Measurements from ENCODE around the gene FTO.

FTO gene

DNA sequence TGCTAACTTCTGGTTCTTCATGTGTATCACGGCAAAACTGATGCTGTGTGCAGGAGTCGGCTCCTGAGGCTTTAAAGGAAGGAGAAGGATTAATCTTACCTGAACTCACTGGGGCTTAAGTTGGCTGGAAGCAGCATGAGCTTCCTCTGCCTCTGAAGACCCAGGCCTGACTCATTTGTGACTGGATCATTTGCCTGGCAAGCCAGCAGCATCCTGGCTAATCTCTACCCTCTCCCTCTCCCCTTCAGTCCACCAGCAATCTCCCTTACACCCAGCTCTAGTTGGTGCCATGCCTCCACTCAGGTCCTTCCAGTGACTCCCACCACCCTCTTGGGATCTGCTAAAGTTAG lies 432.3 kb downstream of the FTO start:
- Mint-ChIP-seq H3K27me3 (peaks cover under 1% of the 10 kb centered on the region), H3K4me1 (no peaks in the 10 kb centered on the region), H3K36me3 (no peaks in the 10 kb centered on the region), H3K4me3 (no peak overlapping the region), H3K9me3 (no peaks in the 10 kb centered on the region), H3K27ac (no peak overlapping the region)

DNA sequence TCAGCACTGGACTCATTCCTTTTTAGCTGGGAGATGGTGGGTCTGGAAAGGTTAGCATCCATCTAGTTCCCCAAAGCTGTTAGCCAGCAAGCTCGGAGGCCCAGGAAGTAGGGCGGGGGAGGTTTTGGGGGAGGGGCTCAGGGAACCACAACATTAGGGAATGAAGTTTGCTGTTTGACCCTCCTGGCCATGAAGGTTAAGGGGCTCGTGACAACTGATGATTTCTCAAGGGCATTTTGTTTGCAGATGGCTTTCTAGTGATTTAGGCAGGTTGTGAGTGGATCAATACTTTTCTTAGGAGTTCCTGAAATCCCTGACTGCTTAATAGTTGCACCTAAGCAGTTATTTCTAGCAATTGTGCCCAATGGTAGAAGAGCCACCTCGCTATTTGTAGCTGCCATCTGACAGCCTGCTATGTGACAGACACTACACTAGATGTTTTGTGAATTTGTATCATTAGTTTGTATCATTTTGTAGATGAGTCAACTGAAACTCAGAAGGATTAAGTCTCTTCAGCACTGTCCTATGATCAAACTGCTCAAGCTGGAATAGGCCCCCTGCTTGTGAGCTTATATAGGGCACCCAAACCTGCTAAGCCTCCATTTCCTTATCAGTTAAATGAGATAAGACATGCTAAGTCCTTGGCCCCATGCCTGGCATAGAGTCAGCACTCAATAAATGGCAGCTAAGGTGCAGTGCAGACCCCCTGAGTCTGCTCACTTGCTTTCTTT lies 436.3 kb downstream of the FTO start:
- H3K4me3 Mint-ChIP-seq = no peak overlapping the region
- H3K4me1 Mint-ChIP-seq = no peaks in the 10 kb centered on the region
- no peaks in the 10 kb centered on the region for H3K36me3 Mint-ChIP-seq
- no peak overlapping the region for H3K27ac Mint-ChIP-seq
- H3K27me3 Mint-ChIP-seq = peaks cover 6% of the 10 kb centered on the region
- H3K9me3 Mint-ChIP-seq = no peaks in the 10 kb centered on the region

DNA sequence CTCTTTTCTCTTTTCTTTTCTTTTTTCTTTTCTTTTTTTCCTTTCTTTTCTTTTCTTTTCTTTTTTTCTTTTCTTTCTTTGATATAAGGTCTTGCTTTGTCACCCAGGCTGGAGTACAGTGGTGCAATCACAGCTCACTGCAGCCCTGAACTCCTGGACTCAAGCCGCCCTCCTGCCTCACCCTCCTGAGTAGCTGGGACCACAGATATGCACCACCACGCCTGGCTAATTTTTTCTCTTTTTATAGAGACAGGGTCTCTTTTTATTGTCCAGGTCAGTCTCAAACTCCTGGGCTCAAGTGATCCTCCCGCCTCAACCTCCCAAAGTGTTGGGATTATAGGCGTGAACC lies 436.8 kb downstream of the FTO start:
- H3K27me3 Mint-ChIP-seq = peaks cover 6% of the 10 kb centered on the region
- no peaks in the 10 kb centered on the region for H3K36me3 Mint-ChIP-seq
- no peak overlapping the region for H3K27ac Mint-ChIP-seq

GRCh38 chr16:54142787-54143186 lies 438.8 kb downstream of the FTO start:
- H3K27me3 Mint-ChIP-seq = peaks cover 6% of the 10 kb centered on the region
- H3K4me3 Mint-ChIP-seq = no peak overlapping the region
- no peaks in the 10 kb centered on the region for H3K36me3 Mint-ChIP-seq
- no peak overlapping the region for H3K27ac Mint-ChIP-seq
- H3K9me3 Mint-ChIP-seq = no peaks in the 10 kb centered on the region
- H3K4me1 Mint-ChIP-seq = no peaks in the 10 kb centered on the region

More for the DNA sequence above, 436.8 kb downstream of the FTO start:
- H3K9me3 Mint-ChIP-seq = no peaks in the 10 kb centered on the region
- H3K4me3 Mint-ChIP-seq = no peak overlapping the region
- H3K4me1 Mint-ChIP-seq = no peaks in the 10 kb centered on the region

DNA sequence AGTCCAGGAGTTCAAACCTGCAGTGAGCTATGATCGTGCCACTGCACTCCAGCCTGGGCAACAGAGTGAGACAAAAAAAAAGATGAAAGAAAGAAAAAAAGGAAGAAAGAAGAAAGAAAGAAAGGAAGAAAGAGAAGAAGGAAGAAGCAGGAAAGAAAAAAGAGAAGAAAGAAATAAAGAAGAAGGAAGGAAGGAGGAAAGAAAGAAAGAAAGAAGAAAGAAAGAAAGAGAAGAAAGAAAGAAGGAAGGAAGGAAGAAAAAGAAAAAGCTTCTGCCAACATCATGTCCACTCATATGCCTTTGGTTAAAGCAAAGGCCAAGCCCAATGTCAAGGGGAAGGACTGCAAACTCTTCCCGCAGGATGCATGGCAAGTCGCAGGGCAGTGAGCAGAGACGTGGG lies 439.5 kb downstream of the FTO start:
- H3K27me3 Mint-ChIP-seq = peaks cover 6% of the 10 kb centered on the region
- H3K4me1 Mint-ChIP-seq = no peaks in the 10 kb centered on the region
- H3K4me3 Mint-ChIP-seq = no peak overlapping the region
- no peak overlapping the region for H3K27ac Mint-ChIP-seq
- H3K36me3 Mint-ChIP-seq = no peaks in the 10 kb centered on the region
- H3K9me3 Mint-ChIP-seq = no peaks in the 10 kb centered on the region

DNA sequence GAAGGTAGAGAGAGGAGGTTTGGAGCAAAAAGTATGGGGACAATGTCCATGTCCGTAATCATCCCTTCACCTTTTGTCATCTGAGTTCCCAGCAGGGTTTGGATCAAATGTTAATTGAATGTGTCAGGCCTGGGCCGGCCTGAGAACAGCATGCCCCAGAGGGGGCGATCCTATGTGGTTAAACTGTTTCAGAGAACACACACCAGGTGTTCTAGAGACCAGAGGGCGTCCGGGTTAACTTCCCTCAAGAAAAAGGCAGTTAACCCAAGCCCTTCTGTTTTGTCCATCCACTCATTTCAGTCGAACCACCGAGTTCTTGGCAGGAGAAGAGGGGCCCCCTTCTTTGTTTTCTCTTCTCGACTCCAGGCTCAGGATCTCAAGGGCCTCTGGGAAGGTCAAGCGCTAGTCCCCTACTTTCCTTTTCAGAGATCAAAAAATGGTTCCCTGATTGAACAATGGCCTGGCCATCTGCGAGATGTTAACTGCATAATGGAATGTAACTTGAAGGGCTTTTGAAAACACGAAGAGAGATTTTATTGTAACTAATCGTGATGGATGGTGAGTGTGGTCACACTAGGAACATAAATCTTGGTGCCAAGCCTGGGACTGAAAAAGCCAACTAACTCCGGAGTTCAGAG lies 440.1 kb downstream of the FTO start:
- Mint-ChIP-seq H3K9me3 (no peaks in the 10 kb centered on the region), H3K4me3 (no peak overlapping the region), H3K27me3 (peaks cover 6% of the 10 kb centered on the region), H3K36me3 (no peaks in the 10 kb centered on the region), H3K27ac (no peak overlapping the region), H3K4me1 (no peaks in the 10 kb centered on the region)

DNA sequence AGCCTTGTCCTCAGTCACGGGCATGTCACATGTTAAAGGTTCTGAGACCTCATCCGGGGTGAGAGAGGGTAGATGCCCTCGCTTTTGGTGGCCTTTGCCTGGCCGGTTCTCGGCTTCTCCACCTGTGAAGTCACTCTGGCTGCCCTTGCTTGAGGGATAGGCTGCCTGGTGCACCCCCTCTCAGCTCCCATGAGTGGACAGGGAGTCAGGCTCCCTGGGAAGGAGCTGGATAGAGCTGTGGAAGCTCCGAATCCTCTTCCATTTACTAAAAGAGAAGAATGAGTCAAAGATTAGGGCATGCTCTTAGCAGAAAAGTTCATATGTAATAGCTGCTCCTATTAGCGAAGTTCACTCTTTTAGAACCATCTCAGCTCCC lies 440.6 kb downstream of the FTO start:
- Mint-ChIP-seq H3K9me3 (no peaks in the 10 kb centered on the region), H3K27ac (no peak overlapping the region), H3K4me1 (no peaks in the 10 kb centered on the region), H3K36me3 (no peaks in the 10 kb centered on the region), H3K4me3 (no peak overlapping the region), H3K27me3 (peaks cover 6% of the 10 kb centered on the region)

DNA sequence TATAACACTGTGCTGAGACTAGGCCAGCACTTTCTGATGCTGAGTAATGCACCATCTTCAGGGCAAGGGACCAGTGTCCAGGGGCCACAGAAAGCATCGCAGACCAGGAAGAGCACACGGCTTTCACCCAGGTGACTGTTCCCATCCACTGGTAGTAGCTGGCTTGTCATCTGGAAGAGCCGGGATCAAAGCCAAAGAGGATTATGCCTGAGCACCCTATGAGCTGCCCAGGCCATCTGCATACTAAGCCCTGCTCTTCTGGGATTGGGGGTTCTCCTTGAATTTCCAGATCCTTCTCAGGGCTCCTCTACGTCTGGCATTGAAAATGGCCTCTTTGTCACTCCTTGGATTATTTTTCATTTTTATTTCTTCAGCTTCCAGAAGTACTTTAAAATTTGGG lies 441.9 kb downstream of the FTO start:
- H3K36me3 Mint-ChIP-seq = no peaks in the 10 kb centered on the region
- peaks cover 6% of the 10 kb centered on the region for H3K27me3 Mint-ChIP-seq
- H3K4me3 Mint-ChIP-seq = no peak overlapping the region
- no peaks in the 10 kb centered on the region for H3K9me3 Mint-ChIP-seq
- H3K27ac Mint-ChIP-seq = no peak overlapping the region
- no peaks in the 10 kb centered on the region for H3K4me1 Mint-ChIP-seq

GRCh38 chr16:54148974-54149373 lies 445.0 kb downstream of the FTO start:
- no peaks in the 10 kb centered on the region for H3K9me3 Mint-ChIP-seq
- H3K27ac Mint-ChIP-seq = no peak overlapping the region
- no peak overlapping the region for H3K4me3 Mint-ChIP-seq
- no peaks in the 10 kb centered on the region for H3K36me3 Mint-ChIP-seq
- H3K27me3 Mint-ChIP-seq = no peaks in the 10 kb centered on the region
- no peaks in the 10 kb centered on the region for H3K4me1 Mint-ChIP-seq

- Mint-ChIP-seq H3K9me3 (no peaks in the 10 kb centered on the region), H3K36me3 (no peaks in the 10 kb centered on the region), H3K27me3 (no peaks in the 10 kb centered on the region), H3K4me3 (no peak overlapping the region), H3K27ac (no peak overlapping the region), H3K4me1 (no peaks in the 10 kb centered on the region)
Observed at GRCh38 chr16:54150861-54151260, 446.9 kb downstream of the FTO start.

DNA sequence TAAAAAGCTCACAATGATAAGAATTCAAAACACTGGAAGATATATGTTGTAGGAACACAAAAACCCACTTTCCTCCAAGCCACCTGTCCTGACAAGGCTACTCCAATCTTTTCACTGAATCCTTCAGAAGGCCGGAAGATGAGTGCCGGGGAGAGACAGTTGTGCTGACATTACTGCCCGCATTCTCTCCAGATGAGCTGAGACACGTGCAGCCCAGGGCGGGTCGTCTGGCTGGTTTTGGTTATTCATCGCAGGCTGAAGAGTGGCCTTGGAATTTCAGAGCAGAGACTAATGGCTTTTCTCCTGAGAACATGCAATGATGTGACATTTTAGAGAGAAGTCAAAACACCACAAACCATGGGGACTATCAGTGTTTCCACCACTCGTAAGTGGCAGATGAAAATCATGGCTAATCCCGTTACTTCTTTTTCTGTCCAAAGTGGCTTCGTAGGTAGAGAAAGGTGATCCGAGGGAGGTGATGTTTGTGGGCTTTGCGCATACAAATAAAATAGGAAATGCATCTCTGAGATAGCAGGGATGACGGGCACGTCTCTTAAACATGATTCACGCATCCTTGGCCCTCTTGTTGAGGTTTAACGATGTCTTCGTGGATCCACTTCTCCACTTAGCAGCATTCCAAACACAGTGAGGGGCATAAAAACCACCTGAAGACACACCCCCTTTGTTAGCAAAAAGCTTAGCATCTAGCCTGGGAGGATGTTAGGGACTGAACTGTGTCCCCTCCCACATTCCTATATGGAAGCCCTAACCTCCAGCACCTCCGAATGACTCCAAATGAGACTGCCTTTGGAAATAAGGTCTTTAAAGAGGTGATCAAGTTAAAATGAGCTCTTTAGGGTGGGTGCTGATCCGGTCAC lies 448.6 kb downstream of the FTO start:
- no peaks in the 10 kb centered on the region for H3K9me3 Mint-ChIP-seq
- no peak overlapping the region for H3K4me3 Mint-ChIP-seq
- H3K27me3 Mint-ChIP-seq = no peaks in the 10 kb centered on the region
- H3K27ac Mint-ChIP-seq = no peak overlapping the region
- H3K36me3 Mint-ChIP-seq = no peaks in the 10 kb centered on the region
- no peaks in the 10 kb centered on the region for H3K4me1 Mint-ChIP-seq

DNA sequence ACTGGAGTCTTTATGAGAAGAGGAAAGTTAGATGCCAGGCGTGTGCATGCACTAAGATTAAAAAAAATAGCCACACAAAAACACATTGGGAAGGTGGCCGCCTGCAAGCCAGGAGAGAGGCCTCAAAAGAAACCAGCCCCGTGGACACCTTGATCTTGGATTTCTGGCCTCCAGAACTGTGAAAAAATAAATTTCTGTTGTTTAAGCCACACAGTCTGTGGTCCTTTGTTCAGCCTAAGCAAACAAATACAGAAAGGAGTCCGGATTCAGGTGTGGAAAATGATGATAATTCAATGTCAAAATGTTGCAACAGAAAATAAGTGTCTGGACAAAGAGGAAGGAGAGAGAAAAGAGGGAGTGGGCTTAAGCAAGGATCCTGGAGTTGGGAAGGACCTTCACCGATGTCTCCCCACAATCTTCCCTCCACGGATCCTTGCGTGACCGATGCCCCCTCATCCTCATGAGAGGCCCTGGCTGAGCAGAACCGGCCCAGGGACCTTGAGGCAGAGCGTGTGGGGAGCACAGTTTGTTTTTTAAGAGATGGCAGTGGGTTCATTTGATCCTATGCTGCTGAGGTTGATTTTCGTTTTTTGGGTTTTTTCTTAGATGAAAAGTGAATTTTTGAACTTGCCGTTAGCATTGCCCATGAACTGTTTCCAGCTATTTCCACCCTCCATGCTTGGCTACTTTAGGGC lies 449.4 kb downstream of the FTO start:
- no peaks in the 10 kb centered on the region for H3K9me3 Mint-ChIP-seq
- H3K27ac Mint-ChIP-seq = no peak overlapping the region
- no peaks in the 10 kb centered on the region for H3K4me1 Mint-ChIP-seq
- H3K4me3 Mint-ChIP-seq = no peak overlapping the region
- H3K36me3 Mint-ChIP-seq = no peaks in the 10 kb centered on the region
- H3K27me3 Mint-ChIP-seq = no peaks in the 10 kb centered on the region

- Mint-ChIP-seq H3K27me3 (no peaks in the 10 kb centered on the region), H3K9me3 (no peaks in the 10 kb centered on the region), H3K4me3 (no peak overlapping the region), H3K36me3 (no peaks in the 10 kb centered on the region), H3K27ac (no peak overlapping the region), H3K4me1 (no peaks in the 10 kb centered on the region)
Observed at GRCh38 chr16:54156349-54156748, 452.4 kb downstream of the FTO start.

DNA sequence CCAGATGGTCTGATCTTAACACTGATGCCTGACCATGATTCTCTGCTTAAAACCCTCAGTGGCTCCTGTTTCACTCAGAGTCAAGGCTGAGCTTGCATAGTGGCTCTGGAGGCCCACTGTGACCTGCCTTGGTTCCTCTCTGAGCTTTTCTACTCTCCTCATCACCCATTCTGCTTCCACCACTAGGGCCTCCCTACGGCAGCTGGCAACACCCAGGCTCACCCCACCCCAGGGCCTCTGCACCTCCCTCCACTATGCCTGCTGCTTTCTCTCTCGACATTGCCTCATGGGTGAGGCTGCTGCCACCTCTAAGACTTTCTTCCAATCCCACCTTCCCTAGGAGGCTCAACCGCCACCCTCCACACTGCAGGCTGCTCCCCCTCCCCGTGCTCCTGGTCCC lies 455.0 kb downstream of the FTO start:
- H3K36me3 Mint-ChIP-seq = no peaks in the 10 kb centered on the region
- H3K27me3 Mint-ChIP-seq = no peaks in the 10 kb centered on the region
- no peaks in the 10 kb centered on the region for H3K9me3 Mint-ChIP-seq
- no peak overlapping the region for H3K4me3 Mint-ChIP-seq
- H3K27ac Mint-ChIP-seq = no peak overlapping the region
- H3K4me1 Mint-ChIP-seq = no peaks in the 10 kb centered on the region

DNA sequence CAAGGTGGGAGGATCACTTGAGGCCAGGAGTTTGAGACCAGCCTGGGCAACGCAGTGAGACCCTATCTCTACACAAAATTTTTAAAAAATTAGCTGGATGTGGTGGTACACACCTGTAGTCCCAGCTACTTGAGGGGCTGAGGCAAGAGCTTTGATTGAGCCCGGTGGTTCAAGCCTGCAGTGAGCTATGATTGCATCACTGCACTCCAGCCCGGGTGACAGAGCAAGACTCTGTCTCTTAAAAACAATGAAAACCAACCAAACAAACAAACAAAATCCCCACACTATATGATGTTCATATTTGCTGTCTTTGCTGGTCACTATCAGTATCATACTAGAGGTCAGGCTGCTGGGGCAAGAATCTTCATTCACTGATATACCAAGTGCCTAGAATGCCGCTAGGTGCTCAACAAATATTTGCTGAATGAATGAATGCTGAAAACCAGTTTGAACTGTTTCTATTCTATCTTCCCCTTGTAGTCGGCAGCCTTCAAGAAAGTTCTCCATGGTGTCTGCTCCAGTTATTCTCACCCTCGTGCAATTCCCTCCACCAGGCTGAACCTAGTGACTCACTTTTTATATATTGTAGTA lies 455.6 kb downstream of the FTO start:
- Mint-ChIP-seq H3K27ac (no peak overlapping the region), H3K4me3 (no peak overlapping the region), H3K27me3 (no peaks in the 10 kb centered on the region), H3K4me1 (no peaks in the 10 kb centered on the region), H3K9me3 (no peaks in the 10 kb centered on the region), H3K36me3 (no peaks in the 10 kb centered on the region)

All from activated naive CD4-positive, alpha-beta T cell treated with anti-CD3 and anti-CD28 coated beads, Interleukin-2, amount 50 U/mL, for 24 hours (primary cell).